Keratinocyte (primary cell): ENCODE measurements around the gene RER1. TPM values are rescaled to one million over a fixed set of nuclear protein-coding genes. Genes with fewer than 3 reads are reported as not detected.

ENCODE experiments used
- DNase-seq: peaks from one replicate; pipeline ENCODE4 v3.0.0-alpha.2; 2011; ENCODE audit warnings: low read depth, missing footprints, low spot score
- FAIRE-seq: peaks from 2 replicates; lab custom pipeline; 2011; peaks lifted over from hg19 to GRCh38; lab: Jason Lieb, UNC
- H2AFZ ChIP-seq: 2 replicates; pipeline ENCODE4 v1.6.0; 2012; ENCODE audit warnings: low read length, control low read depth, inconsistent platforms; ENCODE audit not compliant: control insufficient read depth
- H3K27ac ChIP-seq: 2 replicates; pipeline ENCODE4 v1.5.1; 2011; ENCODE audit warnings: low read length; ENCODE audit not compliant: control insufficient read depth, insufficient read depth
- H3K27me3 ChIP-seq: 3 replicates; pipeline ENCODE4 v1.6.0; 2011; ENCODE audit warnings: low read length; ENCODE audit not compliant: control insufficient read depth, insufficient read depth; ENCODE audit errors: extremely low read depth
- H3K36me3 ChIP-seq, 2 experiments: 2 replicates in 1 of 2; 3 replicates in 1 of 2; pipeline ENCODE4 v1.5.1; 2011; ENCODE audit warnings: low read length in 2 of 2, mild to moderate bottlenecking in 1 of 2; ENCODE audit not compliant: control insufficient read depth in 2 of 2, insufficient read depth in 2 of 2; ENCODE audit errors: extremely low read depth in 1 of 2
- H3K4me1 ChIP-seq: 3 replicates; pipeline ENCODE4 v1.5.1; 2011; ENCODE audit warnings: low read length; ENCODE audit not compliant: control insufficient read depth, insufficient read depth; ENCODE audit errors: extremely low read depth
- H3K4me2 ChIP-seq: 3 replicates; pipeline ENCODE4 v1.6.0; 2011; ENCODE audit warnings: low read depth, low read length; ENCODE audit not compliant: control insufficient read depth, insufficient read depth; ENCODE audit errors: extremely low read depth
- H3K4me3 ChIP-seq, 3 experiments: fragments of 200-600 bp in 1 of 3; sonication (generic) in 1 of 3; 2 replicates in 2 of 3; 3 replicates in 1 of 3; pipeline ENCODE4 v1.5.1; 2011 to 2016; ENCODE audit warnings: low read length in 3 of 3, mild to moderate bottlenecking in 3 of 3, control low read depth in 2 of 3, inconsistent platforms in 1 of 3, low read depth in 1 of 3, mixed read lengths in 1 of 3, mixed run types in 1 of 3, moderate library complexity in 1 of 3; ENCODE audit not compliant: control insufficient read depth in 2 of 3, insufficient read depth in 2 of 3; ENCODE audit errors: extremely low read depth in 1 of 3
- H3K79me2 ChIP-seq: 2 replicates; pipeline ENCODE4 v1.6.0; 2012; ENCODE audit warnings: low read length; ENCODE audit not compliant: control insufficient read depth, insufficient read depth
- H3K9ac ChIP-seq: 3 replicates; pipeline ENCODE4 v1.6.0; 2011; ENCODE audit warnings: low read length; ENCODE audit not compliant: control insufficient read depth, insufficient read depth; ENCODE audit errors: extremely low read depth
- H3K9me1 ChIP-seq: 3 replicates; pipeline ENCODE4 v1.6.0; 2011; ENCODE audit warnings: low read length; ENCODE audit not compliant: control insufficient read depth, insufficient read depth; ENCODE audit errors: extremely low read depth
- H3K9me3 ChIP-seq: 2 replicates; pipeline ENCODE4 v1.5.1; 2012; ENCODE audit warnings: low read depth, low read length; ENCODE audit not compliant: control insufficient read depth
- H4K20me1 ChIP-seq: 3 replicates; pipeline ENCODE4 v1.6.0; 2011; ENCODE audit warnings: low read length; ENCODE audit not compliant: control insufficient read depth, insufficient read depth; ENCODE audit errors: extremely low read depth
- CTCF ChIP-seq, 3 experiments: IDR thresholded peaks in 1 of 3; conservative IDR thresholded peaks in 1 of 3; optimal IDR thresholded peaks in 1 of 3; 2 replicates in 2 of 3; 3 replicates in 1 of 3; pipeline versions ENCODE3 to v1.5.1; 2011; ENCODE audit warnings: low read length in 3 of 3, mild to moderate bottlenecking in 3 of 3, moderate library complexity in 2 of 3, control low read depth in 1 of 3, inconsistent platforms in 1 of 3; ENCODE audit not compliant: insufficient read depth in 2 of 3; ENCODE audit errors: extremely low read depth in 1 of 3
- EZH2 ChIP-seq: IDR thresholded peaks from one replicate; pipeline ENCODE4 v1.6.1; 2012; ENCODE audit warnings: inconsistent platforms, mild to moderate bottlenecking, low read length, moderate library complexity
- dilution Hi-C: fragments of 300-500 bp; cut with MboI; formaldehyde crosslinking; loops from one replicate; pipeline ENCODE4 v1.7.0; 2020; ENCODE audit warnings: low sequenced_read_pairs; ENCODE audit not compliant: extremely low pct_ligation_motif_present
- polyA plus RNA-seq, 5 experiments: library from polyadenylated mRNA; depleted of rRNA in 3 of 5; stranded (reverse) in 3 of 5; stranded (forward) in 1 of 5; unstranded in 1 of 5; fragments of >200 nt; gene quantifications; 1 replicate in 1 of 5; 2 replicates in 3 of 5; 3 replicates in 1 of 5; pipeline versions ENCODE4 v1.2.1 to v1.2.3, GENCODE V29; 2011 to 2012; ENCODE audit warnings: missing spikeins in 2 of 5, low read depth in 1 of 5, low replicate concordance in 1 of 5

Gene RER1
- polyA plus RNA-seq, 1 donor (not counting 4 experiments of a cell fraction or from before 2014, with no cell fraction given) = 297 TPM

GRCh38 chr1:2419416-2419815 is 27.8 kb downstream of the RER1 start:
- TF ChIP-seq CTCF (optimal IDR thresholded peaks at IDR 0.05 in 1 of 3, IDR thresholded peaks at IDR 0.05 in 1 of 3, conservative IDR thresholded peaks at IDR 0.05 in 1 of 3; ENCODE audit: extremely low read depth in 1 of 3, insufficient read depth in 2 of 3, low read length in 3 of 3) (no peak), EZH2 (no peak)
- H2AFZ ChIP-seq = no peak overlapping the region
- dilution Hi-C loops = loop anchor here (25.0 kb wide), 1 partner anchor 993 kb away; no protein-coding TSS in a partner anchor
- peaks cover 5% of the 10 kb centered on the region for H3K9me3 ChIP-seq
- no peak overlapping the region for H3K4me3 ChIP-seq
- H3K79me2 ChIP-seq = no peaks in the 10 kb centered on the region
- peaks cover 16% of the 10 kb centered on the region for H3K4me1 ChIP-seq
- H3K36me3 ChIP-seq = no peaks in the 10 kb centered on the region
- FAIRE-seq (no peak), DNase-seq (no peak)
- H3K9me1 ChIP-seq = no peaks in the 10 kb centered on the region
- H3K9ac ChIP-seq = no peak overlapping the region
- H3K27me3 ChIP-seq = no peaks in the 10 kb centered on the region
- no peaks in the 10 kb centered on the region for H4K20me1 ChIP-seq
- no peak overlapping the region for H3K4me2 ChIP-seq
- no peak overlapping the region for H3K27ac ChIP-seq

GRCh38 chr1:2422523-2422922 is 30.9 kb downstream of the RER1 start:
- TF ChIP-seq EZH2 = no peak
- TF ChIP-seq CTCF (optimal IDR thresholded peaks at IDR 0.05 in 1 of 3, IDR thresholded peaks at IDR 0.05 in 1 of 3, conservative IDR thresholded peaks at IDR 0.05 in 1 of 3; ENCODE audit: extremely low read depth in 1 of 3, insufficient read depth in 2 of 3, low read length in 3 of 3) = no peak
- no peaks in the 10 kb centered on the region for H3K9me1 ChIP-seq
- DNase-seq (no peak), FAIRE-seq (no peak)
- H3K4me2 ChIP-seq = no peak overlapping the region
- peaks cover 7% of the 10 kb centered on the region for H3K4me1 ChIP-seq
- no peaks in the 10 kb centered on the region for H3K79me2 ChIP-seq
- no peak overlapping the region for H3K9ac ChIP-seq
- H3K27ac ChIP-seq = no peak overlapping the region
- peaks cover 5% of the 10 kb centered on the region for H3K9me3 ChIP-seq
- H3K27me3 ChIP-seq = no peaks in the 10 kb centered on the region
- no peaks in the 10 kb centered on the region for H3K36me3 ChIP-seq
- no peak overlapping the region for H3K4me3 ChIP-seq
- H2AFZ ChIP-seq = no peak overlapping the region
- H4K20me1 ChIP-seq = no peaks in the 10 kb centered on the region
- dilution Hi-C loops = loop anchor here (25.0 kb wide), 1 partner anchor 990 kb away; no protein-coding TSS in a partner anchor
